NK-92 (cell line): Measurements from ENCODE around the gene PRUNE2.
"Not testable (repeated sequence)": the region's sequence is repeated elsewhere in the genome, so short reads cannot be mapped to it uniquely, and the experiment has no call there.

Experiments
- DNase-seq: peaks from one replicate; lab custom pipeline; 2025; ENCODE audit not compliant: unreplicated experiment; lab: John Stamatoyannopoulos, UW

The PRUNE2 gene

GRCh38 chr9:76800901-76801300 is 105.0 kb downstream of the PRUNE2 start:
- no peak for DNase-seq

GRCh38 chr9:76799473-76799872 is 106.4 kb downstream of the PRUNE2 start:
- no peak for DNase-seq

- no peak for DNase-seq
Observed at GRCh38 chr9:76798527-76798926, 107.4 kb downstream of the PRUNE2 start.

GRCh38 chr9:76796296-76796695 is 109.6 kb downstream of the PRUNE2 start:
- no peak for DNase-seq

GRCh38 chr9:76793784-76794431 is 112.0 kb downstream of the PRUNE2 start:
- DNase-seq, result no peak

GRCh38 chr9:76789840-76790239 is 116.1 kb downstream of the PRUNE2 start:
- DNase-seq, result no peak

- DNase-seq, result no peak
Observed at GRCh38 chr9:76787677-76788076, 118.2 kb downstream of the PRUNE2 start.

GRCh38 chr9:76785501-76785900 is 120.4 kb downstream of the PRUNE2 start:
- DNase-seq, result no peak

GRCh38 chr9:76784881-76785280 is 121.0 kb downstream of the PRUNE2 start:
- DNase-seq, result no peak

- DNase-seq, result no peak
Observed at GRCh38 chr9:76772686-76773445, 133.0 kb downstream of the PRUNE2 start.

- DNase-seq, result no peak
Observed at GRCh38 chr9:76766126-76766525, 139.8 kb downstream of the PRUNE2 start.

- DNase-seq, result no peak
Observed at GRCh38 chr9:76764138-76764537, 141.8 kb downstream of the PRUNE2 start, which contains the start of gene PCA3. TSS of gene PCA3 (plus strand) at chr9:76764438.

GRCh38 chr9:76761448-76761847 is 144.5 kb downstream of the PRUNE2 start:
- no peak for DNase-seq

GRCh38 chr9:76759732-76760131 is 146.2 kb downstream of the PRUNE2 start:
- no peak for DNase-seq

GRCh38 chr9:76758476-76758875 is 147.4 kb downstream of the PRUNE2 start:
- DNase-seq, result no peak

- DNase-seq, result no peak
Observed at GRCh38 chr9:76756941-76757673, 148.8 kb downstream of the PRUNE2 start.

- no peak for DNase-seq
Observed at GRCh38 chr9:76756268-76756640, 149.7 kb downstream of the PRUNE2 start.

GRCh38 chr9:76751001-76751400 is 154.9 kb downstream of the PRUNE2 start:
- DNase-seq, result no peak

- DNase-seq, result no peak
Observed at GRCh38 chr9:76744336-76744735, 161.6 kb downstream of the PRUNE2 start.

GRCh38 chr9:76743931-76744330 is 162.0 kb downstream of the PRUNE2 start:
- DNase-seq, result no peak

- DNase-seq, result not testable (repeated sequence)
Observed at GRCh38 chr9:76742890-76743289, 163.0 kb downstream of the PRUNE2 start.

- DNase-seq, result no peak
Observed at GRCh38 chr9:76741524-76741923, 164.4 kb downstream of the PRUNE2 start.
